ENCODE results near the gene AHRR. TPM values are rescaled to one million over a fixed set of nuclear protein-coding genes. Genes with fewer than 3 reads are reported as not detected.

AHRR gene
- polyA plus RNA-seq, 3 donors: 0.15 TPM; not detected in 1

- no peaks in the 10 kb centered on the region for H3K79me2 ChIP-seq (ENCODE audit: insufficient read depth, low read length)
- TF ChIP-seq CTCF (IDR thresholded peaks at IDR 0.05): no peak
- no peak overlapping the region for H3K27ac Mint-ChIP-seq
- intact Hi-C loops (cut with micrococcal nuclease): no loop called here
- H3K36me3 Mint-ChIP-seq: peaks cover 27 to 33% of the 10 kb centered on the region in 2 donors
- H3K9me3 Mint-ChIP-seq: peaks cover 0 to 7% (median 4%) of the 10 kb centered on the region in 7 donors
- H3K27ac ChIP-seq (ENCODE audit: low read depth in 1 of 2, low read length in 2 of 2): no peak overlapping the region
- no peak overlapping the region for H3K9ac ChIP-seq (ENCODE audit: insufficient read depth, low read length, poor library complexity, severe bottlenecking)
- peaks cover 29 to 35% of the 10 kb centered on the region in 2 donors for H3K36me3 ChIP-seq (replicated peaks in 1 of 2; ENCODE audit: control insufficient read depth in 1 of 2, insufficient read depth in 2 of 2, low read length in 2 of 2)
- H3K4me3 Mint-ChIP-seq: no peak overlapping the region
- no peak overlapping the region for H2AFZ ChIP-seq (ENCODE audit: insufficient read depth, low read depth, low read length, poor library complexity, severe bottlenecking)
- peaks cover 5% of the 10 kb centered on the region for H3K4me1 Mint-ChIP-seq
- WGBS (ENCODE audit: insufficient coverage): 65% methylated on average over 12 of the region's 15 CpGs
- no peak overlapping the region for H3K4me3 ChIP-seq (replicated peaks in 1 of 3; ENCODE audit: low read depth in 2 of 3, low read length in 3 of 3)
- peaks cover 36 to 49% (median 42%) of the 10 kb centered on the region in 3 donors for H3K27me3 Mint-ChIP-seq (ENCODE audit: low read depth in 3 of 3)
- H3K9me3 ChIP-seq (replicated peaks in 1 of 2; ENCODE audit: control insufficient read depth in 1 of 2, insufficient read depth in 1 of 2, low read length in 2 of 2): peaks cover 0 to 5% of the 10 kb centered on the region in 2 donors
- peak in 1 of 3 donors; percentile 30 for DNase-seq
- peaks cover 2 to 10% of the 10 kb centered on the region in 2 donors for H3K4me1 ChIP-seq (ENCODE audit: control insufficient read depth in 1 of 2, insufficient read depth in 2 of 2, low read length in 2 of 2)
- peaks cover 23% of the 10 kb centered on the region for H4K20me1 ChIP-seq (ENCODE audit: insufficient read depth, low read length)
- H3K27me3 ChIP-seq (ENCODE audit: control insufficient read depth in 2 of 2, insufficient read depth in 2 of 2, low read length in 2 of 2): peaks cover 9 to 45% of the 10 kb centered on the region in 2 donors
- no peak overlapping the region for H3K4me2 ChIP-seq (replicated peaks; ENCODE audit: extremely low read depth, low read length, poor library complexity, severe bottlenecking)
Observed at GRCh38 chr5:318341-318897, 3.1 kb upstream of the AHRR start.

GRCh38 chr5:318931-319601 is 2.4 kb upstream of the AHRR start:
- Histone ChIP-seq H3K4me1 (ENCODE audit: control insufficient read depth in 1 of 2, insufficient read depth in 2 of 2, low read length in 2 of 2) (peaks cover 2 to 10% of the 10 kb centered on the region in 2 donors), H3K79me2 (ENCODE audit: insufficient read depth, low read length) (no peaks in the 10 kb centered on the region), H3K4me3 (replicated peaks in 1 of 3; ENCODE audit: low read depth in 2 of 3, low read length in 3 of 3) (no peak overlapping the region), H3K9me3 (replicated peaks in 1 of 2; ENCODE audit: control insufficient read depth in 1 of 2, insufficient read depth in 1 of 2, low read length in 2 of 2) (peaks cover 0 to 5% of the 10 kb centered on the region in 2 donors), H3K27me3 (ENCODE audit: control insufficient read depth in 2 of 2, insufficient read depth in 2 of 2, low read length in 2 of 2) (peaks cover 10 to 51% of the 10 kb centered on the region in 2 donors), H3K27ac (ENCODE audit: low read depth in 1 of 2, low read length in 2 of 2) (no peak overlapping the region), H3K36me3 (replicated peaks in 1 of 2; ENCODE audit: control insufficient read depth in 1 of 2, insufficient read depth in 2 of 2, low read length in 2 of 2) (peaks cover 22 to 28% of the 10 kb centered on the region in 2 donors), H3K4me2 (replicated peaks; ENCODE audit: extremely low read depth, low read length, poor library complexity, severe bottlenecking) (no peak overlapping the region), H3K9ac (ENCODE audit: insufficient read depth, low read length, poor library complexity, severe bottlenecking) (no peak overlapping the region), H4K20me1 (ENCODE audit: insufficient read depth, low read length) (peaks cover 23% of the 10 kb centered on the region), H2AFZ (ENCODE audit: insufficient read depth, low read depth, low read length, poor library complexity, severe bottlenecking) (no peak overlapping the region)
- intact Hi-C loops (cut with micrococcal nuclease): no loop called here
- TF ChIP-seq CTCF (IDR thresholded peaks at IDR 0.05): no peak
- H3K9me3 Mint-ChIP-seq: peaks cover 0 to 10% (median 6%) of the 10 kb centered on the region in 7 donors
- H3K36me3 Mint-ChIP-seq: peaks cover 23 to 28% of the 10 kb centered on the region in 2 donors
- 69% methylated on average over 16 of the region's 18 CpGs for WGBS (ENCODE audit: insufficient coverage)
- peaks cover 42 to 55% (median 49%) of the 10 kb centered on the region in 3 donors for H3K27me3 Mint-ChIP-seq (ENCODE audit: low read depth in 3 of 3)
- no peak for DNase-seq
- peak overlapping the region in 1 of 2 donors; percentile 84 for H3K4me3 Mint-ChIP-seq
- no peak overlapping the region for H3K27ac Mint-ChIP-seq
- peaks cover 5% of the 10 kb centered on the region for H3K4me1 Mint-ChIP-seq
